ENCODE measurements around the gene ISG15. TPM values are rescaled to one million over a fixed set of nuclear protein-coding genes. Genes with fewer than 3 reads are reported as not detected.

ISG15 gene
- total and polyA plus RNA-seq, 12 donors = 1.7 to 308 (median 24.3) TPM

DNA sequence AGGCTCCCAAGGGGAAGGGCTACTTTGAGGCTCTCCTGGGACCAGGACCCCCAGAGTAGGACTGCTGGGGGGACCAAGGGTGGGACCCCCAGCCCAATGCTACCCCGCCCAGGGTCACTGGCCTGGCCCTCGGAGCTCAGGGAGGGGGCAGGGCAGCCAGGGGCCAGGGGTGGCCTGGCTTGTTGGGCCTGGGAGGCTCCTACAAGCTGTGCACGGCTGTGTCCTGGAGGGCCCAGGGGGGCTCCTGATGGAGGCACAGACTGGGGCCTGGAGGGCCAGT is 15.6 kb upstream of the ISG15 start:
- Histone ChIP-seq H3K4me1 (replicated peaks in 1 of 2) (peaks cover 4 to 32% of the 10 kb centered on the region in 2 donors), H3K4me3 (no peak overlapping the region), H3K27ac (no peak overlapping the region), H3K36me3 (replicated peaks in 1 of 2) (no peaks in the 10 kb centered on the region), H3K27me3 (peaks cover 52% of the 10 kb centered on the region), H3K9me3 (replicated peaks in 1 of 3) (no peaks in the 10 kb centered on the region)
- WGBS, 4 donors = 39 to 80% (median 49%) methylated on average over 1 to 3 of the region's 3 CpGs; no CpG with 5 or more reads in 1 of the 4 donors
- intact Hi-C loops (cut with DNase I) = no loop called here
- TF ChIP-seq, protein P1, sequence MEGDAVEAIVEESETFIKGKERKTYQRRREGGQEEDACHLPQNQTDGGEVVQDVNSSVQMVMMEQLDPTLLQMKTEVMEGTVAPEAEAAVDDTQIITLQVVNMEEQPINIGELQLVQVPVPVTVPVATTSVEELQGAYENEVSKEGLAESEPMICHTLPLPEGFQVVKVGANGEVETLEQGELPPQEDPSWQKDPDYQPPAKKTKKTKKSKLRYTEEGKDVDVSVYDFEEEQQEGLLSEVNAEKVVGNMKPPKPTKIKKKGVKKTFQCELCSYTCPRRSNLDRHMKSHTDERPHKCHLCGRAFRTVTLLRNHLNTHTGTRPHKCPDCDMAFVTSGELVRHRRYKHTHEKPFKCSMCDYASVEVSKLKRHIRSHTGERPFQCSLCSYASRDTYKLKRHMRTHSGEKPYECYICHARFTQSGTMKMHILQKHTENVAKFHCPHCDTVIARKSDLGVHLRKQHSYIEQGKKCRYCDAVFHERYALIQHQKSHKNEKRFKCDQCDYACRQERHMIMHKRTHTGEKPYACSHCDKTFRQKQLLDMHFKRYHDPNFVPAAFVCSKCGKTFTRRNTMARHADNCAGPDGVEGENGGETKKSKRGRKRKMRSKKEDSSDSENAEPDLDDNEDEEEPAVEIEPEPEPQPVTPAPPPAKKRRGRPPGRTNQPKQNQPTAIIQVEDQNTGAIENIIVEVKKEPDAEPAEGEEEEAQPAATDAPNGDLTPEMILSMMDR (IDR thresholded peaks at IDR 0.05) = no peak
- TF ChIP-seq POLR2A (IDR thresholded peaks at IDR 0.05) = no peak
- DNase-seq = no peak

DNA sequence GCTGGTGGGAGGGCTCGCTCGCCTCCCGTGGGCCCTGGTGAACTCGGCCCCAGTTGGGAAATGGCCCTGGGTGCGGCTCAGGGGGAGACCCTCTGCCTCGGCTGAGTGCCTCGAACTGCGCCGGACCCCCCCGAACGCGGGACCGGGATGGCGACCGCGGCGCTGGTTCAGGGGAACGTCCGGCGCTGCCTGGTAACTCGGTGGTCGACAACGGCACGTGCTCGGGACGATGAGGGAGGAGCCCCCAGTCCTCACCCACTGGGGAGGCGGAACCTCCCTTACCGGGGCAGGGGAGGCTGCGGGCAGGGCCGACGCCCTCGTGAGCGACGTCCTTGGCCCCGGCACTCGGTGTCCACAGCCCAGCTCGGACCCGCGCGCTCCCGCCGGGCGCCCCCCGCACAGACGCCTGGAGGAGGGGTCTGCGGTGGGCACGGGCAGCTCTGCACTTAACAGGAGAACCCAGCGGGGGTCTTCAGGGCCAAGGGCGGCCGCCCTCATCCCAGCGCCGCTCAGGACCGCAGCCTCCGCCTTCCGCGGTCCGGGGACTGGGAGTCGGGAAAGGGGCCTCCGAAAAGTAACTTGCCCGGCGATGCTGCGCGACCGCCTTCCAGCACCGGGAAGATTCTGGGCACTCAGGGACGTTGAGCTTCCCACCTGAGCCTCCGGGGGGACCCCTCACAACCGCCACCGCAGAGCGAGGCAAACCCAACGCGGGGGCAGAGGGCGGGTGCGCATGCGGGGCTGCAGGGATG is 15.1 kb upstream of the ISG15 start:
- peaks cover 4 to 32% of the 10 kb centered on the region in 2 donors for H3K4me1 ChIP-seq (replicated peaks in 1 of 2)
- no peak for TF ChIP-seq POLR2A (IDR thresholded peaks at IDR 0.05)
- TF ChIP-seq, protein P1 (IDR thresholded peaks at IDR 0.05) = no peak
- peak overlapping the region in 1 of 4 donors; percentile 64 for H3K4me3 ChIP-seq
- H3K36me3 ChIP-seq (replicated peaks in 1 of 2) = no peaks in the 10 kb centered on the region
- intact Hi-C loops (cut with DNase I) = no loop called here
- 9 to 22% methylated on average over 66 to 75 of the region's 75 CpGs; no CpG with 5 or more reads in 2 of the 4 donors for WGBS, 4 donors
- no peaks in the 10 kb centered on the region for H3K9me3 ChIP-seq (replicated peaks in 1 of 3)
- no peak overlapping the region for H3K27ac ChIP-seq
- peaks cover 52% of the 10 kb centered on the region for H3K27me3 ChIP-seq
- peak in 1 of 7 donors; percentile 21 for DNase-seq

DNA sequence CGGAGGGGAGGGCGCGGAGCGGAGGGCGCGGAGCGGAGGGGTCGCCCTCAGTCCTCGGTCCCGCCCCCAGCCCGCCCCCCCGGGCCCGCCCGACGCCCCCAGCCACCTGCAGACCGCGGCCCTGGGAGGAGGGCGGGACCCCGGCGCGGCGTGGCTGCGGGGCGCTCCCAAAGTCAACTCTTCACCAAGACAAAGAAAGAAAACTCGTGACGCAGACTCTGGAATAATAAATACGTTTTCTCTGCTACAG is 14.6 kb upstream of the ISG15 start:
- H3K36me3 ChIP-seq (replicated peaks in 1 of 2) = no peaks in the 10 kb centered on the region
- H3K4me3 ChIP-seq = peak overlapping the region in 1 of 4 donors; percentile 64
- intact Hi-C loops (cut with DNase I) = no loop called here
- no peak overlapping the region for H3K27ac ChIP-seq
- DNase-seq = no peak
- H3K9me3 ChIP-seq (replicated peaks in 1 of 3) = no peaks in the 10 kb centered on the region
- H3K4me1 ChIP-seq (replicated peaks in 1 of 2) = peaks cover 4 to 32% of the 10 kb centered on the region in 2 donors
- peaks cover 56% of the 10 kb centered on the region for H3K27me3 ChIP-seq
- 0 to 1% (median 0%) methylated on average over 1 to 27 of the region's 27 CpGs; no CpG with 5 or more reads in 1 of the 4 donors for WGBS, 4 donors
- TF ChIP-seq, protein P1 (IDR thresholded peaks at IDR 0.05) = no peak
- TF ChIP-seq POLR2A (IDR thresholded peaks at IDR 0.05) = no peak

DNA sequence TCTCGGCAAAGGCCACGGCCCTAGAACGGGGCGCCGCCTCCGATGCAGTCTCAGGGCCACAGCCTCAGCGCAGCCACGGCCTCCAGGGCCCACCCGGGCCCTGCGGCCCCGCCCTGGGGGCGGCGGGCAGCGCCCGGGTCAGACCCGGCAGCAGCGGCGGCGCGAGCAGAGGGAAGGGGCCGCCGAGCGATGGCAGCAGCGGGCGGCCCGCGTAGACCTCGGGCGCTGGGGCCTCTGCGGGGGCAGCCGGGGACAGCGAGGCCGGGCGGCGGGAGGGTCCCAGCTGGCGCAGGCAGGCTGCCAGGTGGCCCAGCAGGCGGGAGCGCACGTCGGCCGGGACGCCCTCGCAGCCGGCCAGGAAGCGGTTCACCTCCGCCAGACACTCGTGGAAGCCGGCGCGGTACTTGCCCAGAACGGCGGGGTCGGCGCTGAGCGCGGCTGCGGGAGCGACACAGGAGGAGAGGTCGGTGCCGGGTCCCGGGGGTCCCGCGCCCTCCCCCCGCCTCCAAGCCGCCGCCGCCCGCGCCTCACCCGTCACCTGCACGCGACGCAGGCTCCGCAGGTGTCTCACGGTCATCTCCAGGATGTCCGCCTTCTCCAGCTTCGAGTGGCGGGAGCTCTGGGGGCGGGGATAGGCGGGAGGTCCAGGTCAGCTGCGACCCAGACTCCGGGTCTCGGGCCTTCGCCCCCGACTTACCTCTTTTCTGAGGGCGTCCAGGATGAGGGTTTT is 14.1 kb upstream of the ISG15 start:
- H3K27ac ChIP-seq = no peak overlapping the region
- peaks cover 4 to 32% of the 10 kb centered on the region in 2 donors for H3K4me1 ChIP-seq (replicated peaks in 1 of 2)
- peak in 2 of 7 donors; percentile 10 to 28 for DNase-seq
- H3K36me3 ChIP-seq (replicated peaks in 1 of 2) = no peaks in the 10 kb centered on the region
- no peak for TF ChIP-seq POLR2A (IDR thresholded peaks at IDR 0.05)
- TF ChIP-seq, protein P1 (IDR thresholded peaks at IDR 0.05) = no peak
- H3K4me3 ChIP-seq = peak overlapping the region in 2 of 4 donors; percentile 5 to 64
- intact Hi-C loops (cut with DNase I) = no loop called here
- peaks cover 60% of the 10 kb centered on the region for H3K27me3 ChIP-seq
- H3K9me3 ChIP-seq (replicated peaks in 1 of 3) = no peaks in the 10 kb centered on the region
- WGBS, 4 donors = 1 to 3% (median 1%) methylated on average over 5 to 82 of the region's 86 CpGs
